ENCODE results near the gene E2F3.
"Not testable (repeated sequence)": the region's sequence is repeated elsewhere in the genome, so short reads cannot be mapped to it uniquely, and the experiment has no call there.

DNA sequence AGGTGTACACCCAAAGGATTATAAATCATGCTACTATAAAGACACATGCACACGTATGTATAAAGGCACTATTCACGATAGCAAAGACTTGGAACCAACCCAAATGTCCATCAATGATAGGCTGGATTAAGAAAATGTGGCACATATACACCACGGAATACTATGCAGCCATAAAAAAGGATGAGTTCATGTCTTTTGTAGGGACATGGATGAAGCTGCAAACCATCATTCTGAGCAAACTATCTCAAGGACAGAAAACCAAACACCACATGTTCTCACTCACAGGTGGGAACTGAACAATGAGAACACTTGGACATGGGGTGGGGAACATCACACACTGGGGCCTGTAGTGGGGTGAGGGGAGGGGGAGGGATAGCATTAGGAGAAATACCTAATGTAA is 123.5 kb downstream of the E2F3 start:
- TF ChIP-seq CTCF (IDR thresholded peaks at IDR 0.05; ENCODE audit: extremely low read depth in 1 of 2, insufficient read depth in 1 of 2, low read depth in 1 of 2, low read length in 2 of 2); POLR2A (IDR thresholded peaks at IDR 0.05; ENCODE audit: low read depth, low read length); EZH2 (IDR thresholded peaks at IDR 0.05; ENCODE audit: borderline replicate concordance, low read depth, low read length, severe bottlenecking): not testable (repeated sequence)
